Mesenchymal stem cell (in vitro differentiated cells and primary cell): Measurements from ENCODE around the gene SLC25A19.

ENCODE experiments used
- DNase-seq: peaks from one replicate; pipeline ENCODE4 v3.0.0-alpha.2; 2013
- H2AFZ ChIP-seq: one replicate; pipeline ENCODE4 v1.6.1; 2013; ENCODE audit warnings: low read depth, mild to moderate bottlenecking, control low read depth, inconsistent platforms, low read length, moderate library complexity
- H2AK5ac ChIP-seq: 2 replicates; pipeline ENCODE4 v1.6.1; 2013; ENCODE audit warnings: low read length, moderate library complexity, mild to moderate bottlenecking, inconsistent platforms; ENCODE audit not compliant: severe bottlenecking
- H2BK120ac ChIP-seq: one replicate; pipeline ENCODE4 v1.6.1; 2013; ENCODE audit warnings: low read depth, mild to moderate bottlenecking, inconsistent platforms, low read length, moderate library complexity
- H2BK12ac ChIP-seq, 2 experiments: one replicate each; pipeline ENCODE4 v1.6.1; 2013; ENCODE audit warnings: inconsistent platforms in 2 of 2, low read length in 2 of 2, mild to moderate bottlenecking in 2 of 2, moderate library complexity in 2 of 2, control low read depth in 1 of 2
- H2BK15ac ChIP-seq: one replicate; pipeline ENCODE4 v1.6.1; 2013; ENCODE audit warnings: mild to moderate bottlenecking, low read depth, inconsistent platforms; ENCODE audit not compliant: poor library complexity, severe bottlenecking
- H2BK5ac ChIP-seq: 2 replicates; pipeline ENCODE4 v1.6.1; 2013; ENCODE audit warnings: low read depth, mild to moderate bottlenecking, low read length, control low read depth, inconsistent platforms; ENCODE audit not compliant: poor library complexity, severe bottlenecking
- H3K14ac ChIP-seq, 2 experiments: one replicate each; pipeline ENCODE4 v1.6.1; 2013; ENCODE audit warnings: inconsistent platforms in 2 of 2, low read length in 2 of 2, control low read depth in 1 of 2, mild to moderate bottlenecking in 1 of 2, moderate library complexity in 1 of 2
- H3K18ac ChIP-seq, 2 experiments: one replicate each; pipeline ENCODE4 v1.6.1; 2013; ENCODE audit warnings: inconsistent platforms in 2 of 2, low read length in 2 of 2, control low read depth in 1 of 2, low read depth in 1 of 2, mild to moderate bottlenecking in 1 of 2
- H3K23ac ChIP-seq, 2 experiments: one replicate each; pipeline ENCODE4 v1.6.1; 2013; ENCODE audit warnings: inconsistent platforms in 2 of 2, low read length in 2 of 2, mild to moderate bottlenecking in 2 of 2, moderate library complexity in 2 of 2, control low read depth in 1 of 2
- H3K27ac ChIP-seq: 2 replicates; pipeline ENCODE4 v1.5.1; 2013; ENCODE audit warnings: mild to moderate bottlenecking, moderate library complexity, low read length, control low read depth, inconsistent platforms; ENCODE audit not compliant: poor library complexity, severe bottlenecking
- H3K27me3 ChIP-seq, 2 experiments: 2 replicates each; pipeline versions ENCODE4 v1.6.1 to v1.7.0; 2013; ENCODE audit warnings: low read length in 2 of 2, mild to moderate bottlenecking in 2 of 2, moderate library complexity in 2 of 2, control low read depth in 1 of 2, inconsistent platforms in 1 of 2; ENCODE audit not compliant: control insufficient read depth in 1 of 2, insufficient read depth in 1 of 2
- H3K36me3 ChIP-seq, 2 experiments: 2 replicates each; pipeline versions ENCODE4 v1.6.1 to v1.7.0; 2013; ENCODE audit warnings: low read length in 2 of 2, control low read depth in 1 of 2, inconsistent platforms in 1 of 2, low read depth in 1 of 2, mild to moderate bottlenecking in 1 of 2; ENCODE audit not compliant: insufficient read depth in 2 of 2, control insufficient read depth in 1 of 2
- H3K4ac ChIP-seq, 2 experiments: one replicate each; pipeline ENCODE4 v1.6.1; 2013; ENCODE audit warnings: inconsistent platforms in 2 of 2, low read length in 2 of 2, mild to moderate bottlenecking in 2 of 2, moderate library complexity in 2 of 2, control low read depth in 1 of 2, low read depth in 1 of 2
- H3K4me1 ChIP-seq: 2 replicates; pipeline ENCODE4 v1.6.1; 2013; ENCODE audit warnings: low read depth, low read length, control low read depth; ENCODE audit not compliant: control insufficient read depth, insufficient read depth
- H3K4me2 ChIP-seq: 2 replicates; pipeline ENCODE4 v1.6.1; 2013; ENCODE audit warnings: low read length, mild to moderate bottlenecking, inconsistent platforms; ENCODE audit not compliant: poor library complexity, severe bottlenecking
- H3K4me3 ChIP-seq, 2 experiments: 2 replicates each; pipeline versions ENCODE4 v1.5.1 to v1.7.0; 2013; ENCODE audit warnings: low read length in 2 of 2, mild to moderate bottlenecking in 2 of 2, control low read depth in 1 of 2, low read depth in 1 of 2; ENCODE audit not compliant: insufficient read depth in 1 of 2
- H3K79me1 ChIP-seq: replicated peaks from 2 replicates; pipeline ENCODE4 v1.6.1; 2013; ENCODE audit warnings: mild to moderate bottlenecking, control low read depth, low read length, inconsistent platforms; ENCODE audit not compliant: poor library complexity, severe bottlenecking
- H3K9ac ChIP-seq: 2 replicates; pipeline ENCODE4 v1.7.0; 2013; ENCODE audit warnings: mild to moderate bottlenecking, low read length, moderate library complexity
- H3K9me3 ChIP-seq: 2 replicates; pipeline ENCODE4 v1.7.0; 2013; ENCODE audit warnings: mild to moderate bottlenecking, low read length; ENCODE audit not compliant: control insufficient read depth
- H4K8ac ChIP-seq: one replicate; pipeline ENCODE4 v1.6.1; 2013; ENCODE audit warnings: inconsistent platforms, mild to moderate bottlenecking, low read length, moderate library complexity
- H4K91ac ChIP-seq: one replicate; pipeline ENCODE4 v1.6.1; 2013; ENCODE audit warnings: mild to moderate bottlenecking, low read length, inconsistent platforms
- WGBS: methylation state at CpG from one replicate; pipeline ENCODE4 v1.1.7; 2013; ENCODE audit warnings: mixed read lengths; 5-methylcytosine and 5-hydroxymethylcytosine counted together

SLC25A19 gene

DNA sequence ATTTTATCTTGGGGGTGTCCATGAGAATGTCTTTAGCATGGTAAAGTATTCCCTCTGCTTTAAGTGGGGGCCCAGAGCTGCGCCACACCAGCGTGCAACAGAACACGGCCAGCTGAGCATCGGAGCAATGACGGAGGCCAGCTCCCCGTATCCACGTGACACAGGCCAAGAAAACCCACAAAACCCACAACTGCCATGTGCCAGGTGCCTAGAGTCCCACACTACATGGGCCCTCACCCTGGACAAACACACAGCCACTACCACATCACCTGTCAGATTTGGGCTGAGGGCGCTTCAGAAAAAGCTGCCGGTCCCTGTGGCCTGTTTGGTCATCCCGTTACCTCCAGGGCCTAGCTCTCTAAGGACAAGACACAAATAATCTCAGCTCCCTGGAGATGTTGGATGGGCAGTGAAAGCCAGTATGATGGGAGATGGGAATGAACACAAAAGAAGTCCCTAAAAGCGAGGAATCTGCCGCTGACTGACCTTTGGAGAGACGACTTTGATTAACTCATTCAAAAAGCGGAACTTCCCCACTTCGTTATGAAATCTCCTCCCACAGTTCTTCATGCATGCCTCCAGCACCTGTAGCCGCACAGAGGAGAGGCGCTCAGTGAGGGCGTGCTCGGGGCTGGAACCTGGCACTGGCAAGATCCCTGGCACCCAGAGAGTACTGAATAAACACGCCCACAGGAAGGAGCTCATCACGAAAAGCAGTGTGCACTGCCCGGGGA, 44.9 kb downstream of the SLC25A19 start:
- Histone ChIP-seq H2BK120ac (no peak overlapping the region), H3K18ac (no peak overlapping the region), H4K91ac (no peak overlapping the region), H3K4ac (no peak overlapping the region), H3K9ac (no peak overlapping the region), H3K79me1 (peaks cover 30% of the 10 kb centered on the region), H3K9me3 (no peaks in the 10 kb centered on the region), H3K4me1 (peaks cover 1% of the 10 kb centered on the region), H3K27me3 (no peaks in the 10 kb centered on the region), H2AK5ac (no peak overlapping the region), H3K4me3 (no peak overlapping the region), H3K36me3 (peaks cover 72 to 77% of the 10 kb centered on the region in 2 experiments), H2BK12ac (no peak overlapping the region), H2BK5ac (no peak overlapping the region), H2AFZ (no peak overlapping the region), H4K8ac (no peak overlapping the region), H3K23ac (no peak overlapping the region), H3K4me2 (no peak overlapping the region), H3K14ac (no peak overlapping the region), H3K27ac (no peak overlapping the region), H2BK15ac (no peak overlapping the region)
- 95% methylated on average over 21 of the region's 22 CpGs for WGBS
- no peak for DNase-seq

DNA sequence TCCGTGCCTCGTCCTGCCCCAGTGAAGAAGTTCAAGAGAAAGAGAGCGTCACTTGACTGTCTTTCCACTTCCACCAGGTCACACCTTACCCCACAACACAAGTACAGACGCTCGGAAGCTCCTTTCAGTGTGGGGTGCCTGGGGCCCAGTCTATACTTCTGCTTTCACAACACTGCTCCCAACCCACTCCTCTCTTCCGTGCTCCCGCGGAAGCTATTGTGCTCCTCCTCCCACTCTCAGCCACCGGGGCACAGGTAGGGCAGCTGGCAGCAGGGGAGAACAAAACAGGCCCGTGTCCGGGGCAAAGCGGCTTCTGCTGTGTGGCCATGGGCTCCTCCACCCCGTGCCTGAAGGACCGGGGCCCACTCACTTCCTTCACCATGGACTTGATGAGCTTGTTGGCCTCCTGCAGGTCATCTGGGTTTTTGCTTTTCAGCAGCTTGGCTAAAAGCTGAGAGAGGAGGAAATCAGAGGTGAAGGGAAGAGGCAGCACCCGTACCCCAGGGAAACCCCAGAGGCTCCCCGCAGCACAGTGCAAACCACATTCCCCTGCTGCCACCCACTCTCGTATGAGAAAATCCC, 46.7 kb downstream of the SLC25A19 start:
- DNase-seq: no peak
- H2BK5ac ChIP-seq: no peak overlapping the region
- H3K4me1 ChIP-seq: no peaks in the 10 kb centered on the region
- no peak overlapping the region for H2BK15ac ChIP-seq
- no peak overlapping the region for H3K27ac ChIP-seq
- no peak overlapping the region for H2BK120ac ChIP-seq
- no peak overlapping the region for H4K91ac ChIP-seq
- no peak overlapping the region for H3K4me2 ChIP-seq
- H3K36me3 ChIP-seq: peaks cover 89 to 91% of the 10 kb centered on the region in 2 experiments
- no peaks in the 10 kb centered on the region for H3K9me3 ChIP-seq
- H3K79me1 ChIP-seq: peaks cover 28% of the 10 kb centered on the region
- H3K27me3 ChIP-seq: no peaks in the 10 kb centered on the region
- H3K23ac ChIP-seq: no peak overlapping the region
- no peak overlapping the region for H3K4me3 ChIP-seq
- 93% methylated on average over 12 of the region's 17 CpGs for WGBS
- peak overlapping the region; percentile 2 for H3K9ac ChIP-seq
- no peak overlapping the region for H3K18ac ChIP-seq
- no peak overlapping the region for H2AK5ac ChIP-seq
- no peak overlapping the region for H2AFZ ChIP-seq
- H2BK12ac ChIP-seq: no peak overlapping the region
- H3K4ac ChIP-seq: no peak overlapping the region
- no peak overlapping the region for H4K8ac ChIP-seq
- H3K14ac ChIP-seq: no peak overlapping the region

DNA sequence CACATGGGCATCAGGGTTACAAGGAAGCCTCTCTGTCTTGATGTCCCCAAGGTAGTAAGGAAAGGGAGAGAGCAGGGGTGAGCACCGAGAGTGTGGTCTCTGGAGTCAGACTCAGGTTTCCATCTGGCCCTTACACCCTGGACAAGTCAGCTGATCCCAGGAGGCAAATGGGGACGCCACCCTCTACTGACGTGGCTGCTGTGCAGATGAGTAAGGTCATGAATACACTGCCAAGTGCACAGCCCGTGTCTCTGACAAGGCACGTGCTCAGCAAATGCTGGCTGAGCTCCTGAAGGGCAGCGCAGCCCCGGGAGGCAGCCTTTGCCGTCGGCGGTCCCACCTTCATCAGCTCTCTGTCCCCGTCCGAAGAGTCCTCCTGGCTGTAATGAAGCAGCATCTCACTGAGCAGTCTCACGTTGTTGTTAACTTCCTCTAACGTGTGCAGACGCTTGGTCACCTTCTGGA, 47.2 kb downstream of the SLC25A19 start:
- Histone ChIP-seq H2BK15ac (no peak overlapping the region), H2AK5ac (no peak overlapping the region), H3K36me3 (peaks cover 94% of the 10 kb centered on the region in 2 experiments), H3K27me3 (no peaks in the 10 kb centered on the region), H2AFZ (no peak overlapping the region), H3K27ac (no peak overlapping the region), H3K9ac (peak overlapping the region; percentile 65), H3K23ac (no peak overlapping the region), H2BK5ac (no peak overlapping the region), H2BK12ac (no peak overlapping the region), H3K4me1 (no peaks in the 10 kb centered on the region), H2BK120ac (no peak overlapping the region), H4K91ac (no peak overlapping the region), H3K4me2 (no peak overlapping the region), H3K9me3 (no peaks in the 10 kb centered on the region), H3K4me3 (peak overlapping the region in 1 of 2 experiments; percentile 46), H3K18ac (no peak overlapping the region), H4K8ac (no peak overlapping the region), H3K14ac (no peak overlapping the region), H3K4ac (no peak overlapping the region), H3K79me1 (peaks cover 28% of the 10 kb centered on the region)
- no peak for DNase-seq
- 93% methylated on average over 15 of the region's 15 CpGs for WGBS

DNA sequence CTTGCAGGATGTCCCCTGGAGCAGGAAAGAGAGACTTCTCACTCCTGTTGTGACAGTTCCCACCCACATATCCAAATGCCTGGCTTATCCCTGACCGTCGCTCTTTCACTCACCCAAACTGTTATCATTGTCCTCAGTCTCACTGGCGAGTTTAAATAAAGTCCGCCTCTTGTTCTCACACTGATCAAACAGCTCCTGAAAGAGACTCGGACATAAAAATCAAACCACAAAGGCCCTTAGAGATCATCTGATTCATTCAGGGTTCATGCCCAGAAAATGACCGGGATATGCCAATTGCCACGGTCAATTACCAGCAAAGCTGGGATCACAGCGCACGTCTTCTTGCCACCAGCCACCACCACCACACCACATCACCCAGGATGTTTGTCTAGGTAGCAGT, 47.7 kb downstream of the SLC25A19 start:
- Histone ChIP-seq H3K79me1 (peaks cover 28% of the 10 kb centered on the region), H4K91ac (no peak overlapping the region), H3K23ac (no peak overlapping the region), H4K8ac (no peak overlapping the region), H3K36me3 (peaks cover 97 to 99% of the 10 kb centered on the region in 2 experiments), H3K18ac (no peak overlapping the region), H3K9ac (peak overlapping the region; percentile 65), H3K27ac (no peak overlapping the region), H3K4ac (no peak overlapping the region), H2BK5ac (no peak overlapping the region), H2AFZ (no peak overlapping the region), H2BK120ac (no peak overlapping the region), H3K9me3 (no peaks in the 10 kb centered on the region), H3K4me3 (peak overlapping the region in 1 of 2 experiments; percentile 57), H2BK15ac (no peak overlapping the region), H2AK5ac (no peak overlapping the region), H2BK12ac (no peak overlapping the region), H3K27me3 (no peaks in the 10 kb centered on the region), H3K14ac (no peak overlapping the region), H3K4me2 (no peak overlapping the region), H3K4me1 (no peaks in the 10 kb centered on the region)
- WGBS: 95% methylated on average over 8 of the region's 9 CpGs
- no peak for DNase-seq
